ENCODE measurements around the gene FBLN2. TPM values are rescaled to one million over a fixed set of nuclear protein-coding genes. Genes with fewer than 3 reads are reported as not detected.

Gene FBLN2
- polyA plus RNA-seq, 1 donor (not counting 4 experiments of a cell fraction or from before 2014, with no cell fraction given) = 0.72 TPM

GRCh38 chr3:13676356-13677017, 127.6 kb downstream of the FBLN2 start:
- dilution Hi-C loops (cut with MboI; ENCODE audit: extremely low pct_ligation_motif_present, low sequenced_read_pairs) = no loop called here
- H3K4me1 ChIP-seq (ENCODE audit: control insufficient read depth, extremely low read depth, insufficient read depth, low read length) = no peaks in the 10 kb centered on the region
- peaks cover 21% of the 10 kb centered on the region for H3K27me3 ChIP-seq (ENCODE audit: control insufficient read depth, extremely low read depth, insufficient read depth, low read length)

GRCh38 chr3:13677272-13677671, 128.3 kb downstream of the FBLN2 start:
- H3K4me3 ChIP-seq (ENCODE audit: control insufficient read depth in 2 of 3, extremely low read depth in 1 of 3, insufficient read depth in 2 of 3, low read depth in 1 of 3, low read length in 3 of 3) = no peak overlapping the region
- H3K79me2 ChIP-seq (ENCODE audit: control insufficient read depth, insufficient read depth, low read length) = no peaks in the 10 kb centered on the region
- H3K36me3 ChIP-seq (ENCODE audit: control insufficient read depth in 2 of 2, extremely low read depth in 1 of 2, insufficient read depth in 2 of 2, low read length in 2 of 2) = no peaks in the 10 kb centered on the region
- no peaks in the 10 kb centered on the region for H4K20me1 ChIP-seq (ENCODE audit: control insufficient read depth, extremely low read depth, insufficient read depth, low read length)
- H3K4me1 ChIP-seq (ENCODE audit: control insufficient read depth, extremely low read depth, insufficient read depth, low read length) = no peaks in the 10 kb centered on the region
- H3K4me2 ChIP-seq (ENCODE audit: control insufficient read depth, extremely low read depth, insufficient read depth, low read depth, low read length) = no peak overlapping the region
- FAIRE-seq = no peak
- H3K9me1 ChIP-seq (ENCODE audit: control insufficient read depth, extremely low read depth, insufficient read depth, low read length) = no peaks in the 10 kb centered on the region
- peaks cover 21% of the 10 kb centered on the region for H3K27me3 ChIP-seq (ENCODE audit: control insufficient read depth, extremely low read depth, insufficient read depth, low read length)
- H3K9me3 ChIP-seq (ENCODE audit: control insufficient read depth, low read depth, low read length) = no peaks in the 10 kb centered on the region
- DNase-seq (ENCODE audit: low read depth, low spot score) = no peak
- no peak overlapping the region for H3K9ac ChIP-seq (ENCODE audit: control insufficient read depth, extremely low read depth, insufficient read depth, low read length)
- no peak overlapping the region for H3K27ac ChIP-seq (ENCODE audit: control insufficient read depth, insufficient read depth, low read length)
- no peak overlapping the region for H2AFZ ChIP-seq (ENCODE audit: control insufficient read depth, low read length)
- TF ChIP-seq EZH2 (IDR thresholded peaks at IDR 0.05; ENCODE audit: low read length) (no peak), CTCF (optimal IDR thresholded peaks at IDR 0.05 in 1 of 3, IDR thresholded peaks at IDR 0.05 in 1 of 3, conservative IDR thresholded peaks at IDR 0.05 in 1 of 3; ENCODE audit: extremely low read depth in 1 of 3, insufficient read depth in 2 of 3, low read length in 3 of 3) (no peak)
- dilution Hi-C loops (cut with MboI; ENCODE audit: extremely low pct_ligation_motif_present, low sequenced_read_pairs) = no loop called here

More at GRCh38 chr3:13676356-13677017, 127.6 kb downstream of the FBLN2 start:
- DNase-seq (ENCODE audit: low read depth, low spot score) (no peak), FAIRE-seq (no peak)
- no peaks in the 10 kb centered on the region for H3K36me3 ChIP-seq (ENCODE audit: control insufficient read depth in 2 of 2, extremely low read depth in 1 of 2, insufficient read depth in 2 of 2, low read length in 2 of 2)
- H3K4me2 ChIP-seq (ENCODE audit: control insufficient read depth, extremely low read depth, insufficient read depth, low read depth, low read length) = no peak overlapping the region
- H3K9ac ChIP-seq (ENCODE audit: control insufficient read depth, extremely low read depth, insufficient read depth, low read length) = no peak overlapping the region
- H3K4me3 ChIP-seq (ENCODE audit: control insufficient read depth in 2 of 3, extremely low read depth in 1 of 3, insufficient read depth in 2 of 3, low read depth in 1 of 3, low read length in 3 of 3) = no peak overlapping the region
- H3K9me1 ChIP-seq (ENCODE audit: control insufficient read depth, extremely low read depth, insufficient read depth, low read length) = no peaks in the 10 kb centered on the region
- no peaks in the 10 kb centered on the region for H3K9me3 ChIP-seq (ENCODE audit: control insufficient read depth, low read depth, low read length)
- H4K20me1 ChIP-seq (ENCODE audit: control insufficient read depth, extremely low read depth, insufficient read depth, low read length) = no peaks in the 10 kb centered on the region
- no peaks in the 10 kb centered on the region for H3K79me2 ChIP-seq (ENCODE audit: control insufficient read depth, insufficient read depth, low read length)
- H3K27ac ChIP-seq (ENCODE audit: control insufficient read depth, insufficient read depth, low read length) = no peak overlapping the region
- TF ChIP-seq EZH2 (IDR thresholded peaks at IDR 0.05; ENCODE audit: low read length) = no peak
- TF ChIP-seq CTCF (optimal IDR thresholded peaks at IDR 0.05 in 1 of 3, IDR thresholded peaks at IDR 0.05 in 1 of 3, conservative IDR thresholded peaks at IDR 0.05 in 1 of 3; ENCODE audit: extremely low read depth in 1 of 3, insufficient read depth in 2 of 3, low read length in 3 of 3) = no peak
- no peak overlapping the region for H2AFZ ChIP-seq (ENCODE audit: control insufficient read depth, low read length)

All from keratinocyte (primary cell).